PC-9 (cell line): ENCODE results near the gene DOK5. TPM values are rescaled to one million over a fixed set of nuclear protein-coding genes. Genes with fewer than 3 reads are reported as not detected.

ENCODE experiments used
- BruUV-seq: library from RNA; stranded (reverse); fragments of 400-500 nt; replicated peaks from 2 replicates; lab custom pipeline; 2021; lab: Mats Ljungman, UMichigan
- CTCF ChIA-PET: fragments of 300-600 bp; sonication (Branson Sonifier 250); formaldehyde crosslinking; loops from one replicate; lab custom pipeline; 2022; ENCODE audit warnings: antibody characterized with exemption; lab: Charles Lee
- POLR2A ChIA-PET: fragments of 300-600 bp; sonication (Branson Sonifier 250); formaldehyde crosslinking; loops from one replicate; lab custom pipeline; 2022; ENCODE audit warnings: antibody characterized with exemption; ENCODE audit not compliant: unreplicated experiment; lab: Charles Lee
- DNase-seq, 2 experiments: peaks; one replicate each; pipeline versions ENCODE4 v3.0.0 to v3.0.0-alpha.2; 2015 to 2022; ENCODE audit warnings: mixed read lengths in 1 of 2
- H2AFZ ChIP-seq: fragments of 200-600 bp; sonication (generic); 2 replicates; pipeline ENCODE4 v1.8.1; 2017; ENCODE audit warnings: antibody characterized with exemption
- H3F3A ChIP-seq: fragments of 200-600 bp; sonication (generic); 2 replicates; pipeline ENCODE4 v1.8.1; 2017; ENCODE audit warnings: antibody characterized with exemption, mild to moderate bottlenecking, low read depth; ENCODE audit not compliant: insufficient read depth
- H3K27ac ChIP-seq: fragments of 200-600 bp; sonication (generic); 2 replicates; pipeline ENCODE4 v1.6.1; 2016; ENCODE audit warnings: mixed run types
- H3K27me3 ChIP-seq: fragments of 200-600 bp; sonication (generic); 2 replicates; pipeline ENCODE4 v1.6.1; 2016; ENCODE audit warnings: low read depth, mixed run types; ENCODE audit not compliant: insufficient read depth
- H3K36me3 ChIP-seq: fragments of 200-600 bp; sonication (generic); 2 replicates; pipeline ENCODE4 v1.6.1; 2016; ENCODE audit warnings: low read depth, mixed run types
- H3K4me1 ChIP-seq: fragments of 200-600 bp; sonication (generic); replicated peaks from 2 replicates; pipeline ENCODE4 v1.6.1; 2016; ENCODE audit warnings: mixed run types; ENCODE audit not compliant: insufficient read depth
- H3K4me2 ChIP-seq: fragments of 200-600 bp; sonication (generic); 2 replicates; pipeline ENCODE4 v1.6.1; 2017; ENCODE audit warnings: mixed run types
- H3K4me3 ChIP-seq: fragments of 200-600 bp; sonication (generic); 2 replicates; pipeline ENCODE4 v1.6.1; 2016; ENCODE audit warnings: mixed run types
- H3K79me2 ChIP-seq: fragments of 200-600 bp; sonication (generic); 2 replicates; pipeline ENCODE4 v1.6.1; 2017; ENCODE audit warnings: low read depth, mixed run types
- H3K9me2 ChIP-seq: fragments of 200-600 bp; sonication (generic); 2 replicates; pipeline ENCODE4 v1.8.1; 2017; ENCODE audit warnings: mild to moderate bottlenecking; ENCODE audit not compliant: insufficient read depth
- H3K9me3 ChIP-seq: fragments of 200-600 bp; sonication (generic); 2 replicates; pipeline ENCODE4 v1.8.1; 2016; ENCODE audit warnings: low read depth; ENCODE audit not compliant: insufficient read depth
- H4K20me1 ChIP-seq: fragments of 200-600 bp; sonication (generic); 2 replicates; pipeline ENCODE4 v1.8.1; 2017; ENCODE audit not compliant: insufficient read depth
- CTCF ChIP-seq: fragments of 200-600 bp; sonication (generic); conservative IDR thresholded peaks from 2 replicates; pipeline ENCODE4 v1.6.1; 2017; ENCODE audit warnings: mixed run types, antibody characterized with exemption, mild to moderate bottlenecking, moderate library complexity
- EZH2 ChIP-seq: fragments of 200-600 bp; sonication (generic); IDR thresholded peaks from 2 replicates; pipeline ENCODE4 v1.8.0; 2017; ENCODE audit warnings: antibody characterized with exemption, low read depth
- intact Hi-C: fragments of 100-400 bp; cut with micrococcal nuclease; formaldehyde crosslinking; loops from one replicate; pipeline ENCODE4 v1.10.0; 2022; ENCODE audit not compliant: unreplicated experiment
- total RNA-seq: library from RNA; stranded (reverse); gene quantifications from 2 replicates; pipeline ENCODE4 v1.2.3, GENCODE V29; 2021

DOK5 gene
- total RNA-seq, 1 experiment from 2014 or later, result not detected

- Histone ChIP-seq H3K4me2 (no peak overlapping the region), H3K4me1 (no peaks in the 10 kb centered on the region), H3K9me3 (no peaks in the 10 kb centered on the region), H3K79me2 (no peaks in the 10 kb centered on the region), H2AFZ (no peak overlapping the region), H3K27ac (no peak overlapping the region), H3K27me3 (peaks cover under 1% of the 10 kb centered on the region; the same call in 1 of the 2 replicates), H3K4me3 (no peak overlapping the region), H4K20me1 (no peaks in the 10 kb centered on the region), H3K9me2 (no peaks in the 10 kb centered on the region), H3F3A (no peaks in the 10 kb centered on the region), H3K36me3 (no peaks in the 10 kb centered on the region)
- DNase-seq, result no peak
- CTCF ChIA-PET, result interaction anchor here (0.6 kb wide), 1 partner anchor 909 kb away, joined by 7 read pairs; no protein-coding TSS in a partner anchor
- POLR2A ChIA-PET, result no interaction called here
- no TSS peak for BruUV-seq
- intact Hi-C loops, result loop anchor here (1.0 kb wide), 2 partner anchors 425 to 446 kb away; no protein-coding TSS in a partner anchor
- no peak for TF ChIP-seq EZH2
- TF ChIP-seq CTCF, result no peak
These were observed 170.2 kb downstream of the DOK5 start for GRCh38 chr20:54645445-54646155.

GRCh38 chr20:54646156-54646517 is 170.7 kb downstream of the DOK5 start:
- intact Hi-C loops, result loop anchor here (1.0 kb wide), 2 partner anchors 426 to 447 kb away; no protein-coding TSS in a partner anchor
- Histone ChIP-seq H3K4me1 (no peaks in the 10 kb centered on the region), H3F3A (no peaks in the 10 kb centered on the region), H3K4me3 (no peak overlapping the region), H3K79me2 (no peaks in the 10 kb centered on the region), H3K9me3 (no peaks in the 10 kb centered on the region), H4K20me1 (no peaks in the 10 kb centered on the region), H2AFZ (no peak overlapping the region), H3K27ac (no peak overlapping the region), H3K4me2 (no peak overlapping the region), H3K9me2 (no peaks in the 10 kb centered on the region), H3K27me3 (peaks cover 6% of the 10 kb centered on the region), H3K36me3 (no peaks in the 10 kb centered on the region)
- DNase-seq, result no peak
- CTCF ChIA-PET, result interaction anchor here (0.6 to 0.7 kb wide), 2 partner anchors 549 to 910 kb away, joined by 7 to 10 read pairs; no protein-coding TSS in a partner anchor
- TF ChIP-seq EZH2 (no peak), CTCF (no peak)
- no TSS peak for BruUV-seq
- POLR2A ChIA-PET, result no interaction called here

- BruUV-seq, result no TSS peak
- intact Hi-C loops, result no loop called here
- Histone ChIP-seq H3K27me3 (peaks cover 30% of the 10 kb centered on the region), H3F3A (no peaks in the 10 kb centered on the region), H3K9me3 (no peaks in the 10 kb centered on the region), H3K9me2 (no peaks in the 10 kb centered on the region), H3K36me3 (no peaks in the 10 kb centered on the region), H4K20me1 (no peaks in the 10 kb centered on the region), H3K79me2 (no peaks in the 10 kb centered on the region), H3K27ac (no peak overlapping the region), H2AFZ (no peak overlapping the region), H3K4me1 (no peaks in the 10 kb centered on the region), H3K4me2 (no peak overlapping the region), H3K4me3 (no peak overlapping the region)
- TF ChIP-seq CTCF (no peak), EZH2 (no peak)
- DNase-seq, result no peak
- CTCF ChIA-PET, result no interaction called here
- POLR2A ChIA-PET, result interaction anchor here (1.0 kb wide), 1 partner anchor 919 kb away, joined by 8 read pairs; no protein-coding TSS in a partner anchor
These were observed 173.2 kb downstream of the DOK5 start for GRCh38 chr20:54648421-54649142.
